ENCODE measurements around the gene BCL11A.

DNA sequence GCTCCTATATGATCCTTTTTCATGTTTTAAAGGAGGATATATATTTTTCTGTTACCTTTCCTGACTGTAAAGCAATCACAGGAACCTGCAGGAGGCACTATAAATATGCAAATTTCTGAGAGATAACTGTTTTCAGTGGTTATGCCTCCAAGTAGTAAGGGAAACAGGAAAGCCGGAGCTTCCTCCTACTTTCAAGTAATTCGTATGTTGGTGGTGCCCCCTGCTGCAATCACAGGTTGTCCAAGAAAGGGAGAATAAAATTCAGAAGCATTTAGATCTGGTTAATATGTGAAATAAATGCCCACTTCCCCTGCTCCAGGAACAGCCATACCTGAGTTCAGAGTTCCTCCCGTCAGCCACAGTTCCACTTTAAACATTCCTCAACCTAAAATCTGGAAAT is 12.0 kb upstream of the BCL11A start:
- TF ChIP-seq, protein P1, sequence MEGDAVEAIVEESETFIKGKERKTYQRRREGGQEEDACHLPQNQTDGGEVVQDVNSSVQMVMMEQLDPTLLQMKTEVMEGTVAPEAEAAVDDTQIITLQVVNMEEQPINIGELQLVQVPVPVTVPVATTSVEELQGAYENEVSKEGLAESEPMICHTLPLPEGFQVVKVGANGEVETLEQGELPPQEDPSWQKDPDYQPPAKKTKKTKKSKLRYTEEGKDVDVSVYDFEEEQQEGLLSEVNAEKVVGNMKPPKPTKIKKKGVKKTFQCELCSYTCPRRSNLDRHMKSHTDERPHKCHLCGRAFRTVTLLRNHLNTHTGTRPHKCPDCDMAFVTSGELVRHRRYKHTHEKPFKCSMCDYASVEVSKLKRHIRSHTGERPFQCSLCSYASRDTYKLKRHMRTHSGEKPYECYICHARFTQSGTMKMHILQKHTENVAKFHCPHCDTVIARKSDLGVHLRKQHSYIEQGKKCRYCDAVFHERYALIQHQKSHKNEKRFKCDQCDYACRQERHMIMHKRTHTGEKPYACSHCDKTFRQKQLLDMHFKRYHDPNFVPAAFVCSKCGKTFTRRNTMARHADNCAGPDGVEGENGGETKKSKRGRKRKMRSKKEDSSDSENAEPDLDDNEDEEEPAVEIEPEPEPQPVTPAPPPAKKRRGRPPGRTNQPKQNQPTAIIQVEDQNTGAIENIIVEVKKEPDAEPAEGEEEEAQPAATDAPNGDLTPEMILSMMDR (IDR thresholded peaks at IDR 0.05), result peak; percentile 37; the same call in 1 of the 2 replicates
- TF ChIP-seq POLR2AphosphoS5 (IDR thresholded peaks at IDR 0.05; ENCODE audit: low read depth, low read length) (no peak), TCF7L2 (IDR thresholded peaks at IDR 0.05; ENCODE audit: low read depth, low read length) (no peak)
- TF ChIP-seq, protein P2, sequence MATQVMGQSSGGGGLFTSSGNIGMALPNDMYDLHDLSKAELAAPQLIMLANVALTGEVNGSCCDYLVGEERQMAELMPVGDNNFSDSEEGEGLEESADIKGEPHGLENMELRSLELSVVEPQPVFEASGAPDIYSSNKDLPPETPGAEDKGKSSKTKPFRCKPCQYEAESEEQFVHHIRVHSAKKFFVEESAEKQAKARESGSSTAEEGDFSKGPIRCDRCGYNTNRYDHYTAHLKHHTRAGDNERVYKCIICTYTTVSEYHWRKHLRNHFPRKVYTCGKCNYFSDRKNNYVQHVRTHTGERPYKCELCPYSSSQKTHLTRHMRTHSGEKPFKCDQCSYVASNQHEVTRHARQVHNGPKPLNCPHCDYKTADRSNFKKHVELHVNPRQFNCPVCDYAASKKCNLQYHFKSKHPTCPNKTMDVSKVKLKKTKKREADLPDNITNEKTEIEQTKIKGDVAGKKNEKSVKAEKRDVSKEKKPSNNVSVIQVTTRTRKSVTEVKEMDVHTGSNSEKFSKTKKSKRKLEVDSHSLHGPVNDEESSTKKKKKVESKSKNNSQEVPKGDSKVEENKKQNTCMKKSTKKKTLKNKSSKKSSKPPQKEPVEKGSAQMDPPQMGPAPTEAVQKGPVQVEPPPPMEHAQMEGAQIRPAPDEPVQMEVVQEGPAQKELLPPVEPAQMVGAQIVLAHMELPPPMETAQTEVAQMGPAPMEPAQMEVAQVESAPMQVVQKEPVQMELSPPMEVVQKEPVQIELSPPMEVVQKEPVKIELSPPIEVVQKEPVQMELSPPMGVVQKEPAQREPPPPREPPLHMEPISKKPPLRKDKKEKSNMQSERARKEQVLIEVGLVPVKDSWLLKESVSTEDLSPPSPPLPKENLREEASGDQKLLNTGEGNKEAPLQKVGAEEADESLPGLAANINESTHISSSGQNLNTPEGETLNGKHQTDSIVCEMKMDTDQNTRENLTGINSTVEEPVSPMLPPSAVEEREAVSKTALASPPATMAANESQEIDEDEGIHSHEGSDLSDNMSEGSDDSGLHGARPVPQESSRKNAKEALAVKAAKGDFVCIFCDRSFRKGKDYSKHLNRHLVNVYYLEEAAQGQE (IDR thresholded peaks at IDR 0.05; ENCODE audit: insufficient read depth in 1 of 2, low read depth in 2 of 2, low read length in 1 of 2), result no peak
